ENCODE measurements around the gene OPHN1. TPM values are rescaled to one million over a fixed set of nuclear protein-coding genes. Genes with fewer than 3 reads are reported as not detected.

OPHN1 gene
- total RNA-seq, 1 experiment from 2014 or later: 4.6 TPM

- no TSS peak for BruUV-seq (replicated peaks)
- H3K27me3 ChIP-seq (replicated peaks; ENCODE audit: control insufficient read depth, insufficient read depth, low read length): no peaks in the 10 kb centered on the region
- no peak overlapping the region for H3K4me3 ChIP-seq (ENCODE audit: low read depth, low read length)
- ChIA-PET CTCF (no interaction called here), POLR2A (no interaction called here)
- no peaks in the 10 kb centered on the region for H3K4me1 Mint-ChIP-seq (ENCODE audit: low read depth, unreplicated experiment)
- no peak overlapping the region for H3K27ac Mint-ChIP-seq (ENCODE audit: unreplicated experiment)
- no peaks in the 10 kb centered on the region for H3K9me3 Mint-ChIP-seq (ENCODE audit: unreplicated experiment)
- intact Hi-C loops (cut with micrococcal nuclease; ENCODE audit: unreplicated experiment): no loop called here
- no peaks in the 10 kb centered on the region for H3K36me3 ChIP-seq (ENCODE audit: control insufficient read depth, insufficient read depth, low read length)
- no peaks in the 10 kb centered on the region for H3K9me3 ChIP-seq
- no peak for TF ChIP-seq CTCF (IDR thresholded peaks at IDR 0.05; ENCODE audit: insufficient read depth in 1 of 2, low read depth in 1 of 2, low read length in 1 of 2, severe bottlenecking in 1 of 2, unreplicated experiment in 1 of 2)
- no peaks in the 10 kb centered on the region for H3K4me1 ChIP-seq
- H3K27me3 Mint-ChIP-seq (ENCODE audit: insufficient read depth, unreplicated experiment): no peaks in the 10 kb centered on the region
- H3K4me3 Mint-ChIP-seq (ENCODE audit: unreplicated experiment): no peak overlapping the region
- H3K36me3 Mint-ChIP-seq (ENCODE audit: insufficient read depth, unreplicated experiment): no peaks in the 10 kb centered on the region
- no peak for DNase-seq
Observed at GRCh38 chrX:68193234-68193633, 240.1 kb downstream of the OPHN1 start.

DNA sequence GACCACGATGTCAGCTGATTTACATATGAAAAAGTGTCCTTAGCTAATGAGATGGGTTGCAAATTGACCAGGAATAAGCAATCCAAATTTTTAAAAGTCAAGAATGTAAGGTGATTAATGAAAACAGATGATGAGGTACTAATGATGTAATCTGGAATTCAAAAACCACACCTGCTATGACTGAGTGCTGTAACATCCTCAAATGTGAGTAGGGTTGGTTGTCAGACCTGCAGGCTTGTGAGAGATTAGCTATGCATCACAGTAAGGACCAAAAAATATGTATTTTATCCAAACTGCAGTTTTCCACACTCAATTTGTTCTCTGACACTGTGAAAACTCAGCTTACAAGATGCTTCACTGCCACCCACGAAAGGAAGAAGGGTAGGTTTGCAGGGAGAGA is 242.5 kb downstream of the OPHN1 start:
- Mint-ChIP-seq H3K36me3 (ENCODE audit: insufficient read depth, unreplicated experiment) (no peaks in the 10 kb centered on the region), H3K4me1 (ENCODE audit: low read depth, unreplicated experiment) (peaks cover 7% of the 10 kb centered on the region), H3K9me3 (ENCODE audit: unreplicated experiment) (no peaks in the 10 kb centered on the region), H3K27ac (ENCODE audit: unreplicated experiment) (no peak overlapping the region), H3K27me3 (ENCODE audit: insufficient read depth, unreplicated experiment) (no peaks in the 10 kb centered on the region), H3K4me3 (ENCODE audit: unreplicated experiment) (no peak overlapping the region)
- TF ChIP-seq CTCF (IDR thresholded peaks at IDR 0.05; ENCODE audit: insufficient read depth in 1 of 2, low read depth in 1 of 2, low read length in 1 of 2, severe bottlenecking in 1 of 2, unreplicated experiment in 1 of 2): no peak
- H3K9me3 ChIP-seq: no peaks in the 10 kb centered on the region
- DNase-seq: no peak
- POLR2A ChIA-PET: no interaction called here
- no TSS peak for BruUV-seq (replicated peaks)
- no peak overlapping the region for H3K4me3 ChIP-seq (ENCODE audit: low read depth, low read length)
- no peaks in the 10 kb centered on the region; the same call in 1 of the 2 replicates for H3K4me1 ChIP-seq
- no peaks in the 10 kb centered on the region for H3K27me3 ChIP-seq (replicated peaks; ENCODE audit: control insufficient read depth, insufficient read depth, low read length)
- CTCF ChIA-PET: no interaction called here
- intact Hi-C loops (cut with micrococcal nuclease; ENCODE audit: unreplicated experiment): no loop called here
- H3K36me3 ChIP-seq (ENCODE audit: control insufficient read depth, insufficient read depth, low read length): no peaks in the 10 kb centered on the region

GRCh38 chrX:68186552-68187262 is 246.6 kb downstream of the OPHN1 start:
- H3K36me3 ChIP-seq (ENCODE audit: control insufficient read depth, insufficient read depth, low read length): no peaks in the 10 kb centered on the region
- no peaks in the 10 kb centered on the region for H3K9me3 ChIP-seq
- Mint-ChIP-seq H3K4me3 (ENCODE audit: unreplicated experiment) (no peak overlapping the region), H3K4me1 (ENCODE audit: low read depth, unreplicated experiment) (peaks cover 7% of the 10 kb centered on the region), H3K9me3 (ENCODE audit: unreplicated experiment) (no peaks in the 10 kb centered on the region), H3K27me3 (ENCODE audit: insufficient read depth, unreplicated experiment) (no peaks in the 10 kb centered on the region), H3K36me3 (ENCODE audit: insufficient read depth, unreplicated experiment) (no peaks in the 10 kb centered on the region), H3K27ac (ENCODE audit: unreplicated experiment) (no peak overlapping the region)
- POLR2A ChIA-PET: no interaction called here
- H3K27me3 ChIP-seq (replicated peaks; ENCODE audit: control insufficient read depth, insufficient read depth, low read length): no peaks in the 10 kb centered on the region
- CTCF ChIA-PET: interaction anchor here (0.5 kb wide), 1 partner anchor 524 kb away, joined by 3 read pairs; no protein-coding TSS in a partner anchor
- no peaks in the 10 kb centered on the region; the same call in 1 of the 2 replicates for H3K4me1 ChIP-seq
- intact Hi-C loops (cut with micrococcal nuclease; ENCODE audit: unreplicated experiment): no loop called here
- H3K4me3 ChIP-seq (ENCODE audit: low read depth, low read length): no peak overlapping the region
- no peak for DNase-seq
- no peak for TF ChIP-seq CTCF (IDR thresholded peaks at IDR 0.05; ENCODE audit: insufficient read depth in 1 of 2, low read depth in 1 of 2, low read length in 1 of 2, severe bottlenecking in 1 of 2, unreplicated experiment in 1 of 2)
- no TSS peak for BruUV-seq (replicated peaks)
